IMR-90 (cell line): ENCODE measurements around the gene SSTR1. TPM values are rescaled to one million over a fixed set of nuclear protein-coding genes. Genes with fewer than 3 reads are reported as not detected.

ENCODE experiments used
- ATAC-seq: fragments of 200-7000 bp; cut with Tn5 transposase; 2 replicates; pipeline ENCODE4 v1.9.1; 2020; ENCODE audit warnings: low read depth, mild to moderate bottlenecking, moderate library complexity
- BruUV-seq: library from RNA; stranded (reverse); fragments of 400-500 nt; replicated peaks from 2 replicates; lab custom pipeline; 2021; lab: Mats Ljungman, UMichigan
- CTCF ChIA-PET: fragments of 300-600 bp; formaldehyde crosslinking; extraction: SDS; loops from one replicate; lab custom pipeline; 2021; ENCODE audit warnings: antibody characterized with exemption; lab: Yijun Ruan, JAX
- POLR2A ChIA-PET: fragments of 300-600 bp; sonication (Branson Sonifier 250); formaldehyde crosslinking; loops from one replicate; lab custom pipeline; 2022; ENCODE audit warnings: antibody characterized with exemption; ENCODE audit not compliant: unreplicated experiment; lab: Charles Lee
- DNase-seq: peaks from one replicate; pipeline ENCODE4 v3.0.0; 2013
- H2AFZ ChIP-seq: replicated peaks from 2 replicates; pipeline ENCODE3; 2013; ENCODE audit warnings: low read length, mild to moderate bottlenecking; ENCODE audit not compliant: poor library complexity
- H2AK5ac ChIP-seq: 2 replicates; pipeline ENCODE4 v1.6.1; 2013; ENCODE audit warnings: low read depth, low read length, inconsistent platforms
- H2AK9ac ChIP-seq: replicated peaks from 2 replicates; pipeline ENCODE3; 2013; ENCODE audit warnings: mild to moderate bottlenecking, low read depth, low read length, moderate library complexity; ENCODE audit not compliant: poor library complexity
- H2BK120ac ChIP-seq: 2 replicates; pipeline ENCODE4 v1.6.1; 2013; ENCODE audit warnings: low read depth, low read length, inconsistent platforms
- H2BK15ac ChIP-seq: 3 replicates; pipeline ENCODE4 v1.6.1; 2013; ENCODE audit warnings: low read depth, low read length, inconsistent platforms
- H2BK20ac ChIP-seq: 2 replicates; pipeline ENCODE4 v1.6.1; 2013; ENCODE audit warnings: low read depth, mild to moderate bottlenecking, inconsistent platforms, low read length, moderate library complexity
- H2BK5ac ChIP-seq: 2 replicates; pipeline ENCODE4 v1.6.1; 2013; ENCODE audit warnings: mild to moderate bottlenecking, low read depth, low read length, inconsistent platforms; ENCODE audit not compliant: poor library complexity, severe bottlenecking
- H3K14ac ChIP-seq: replicated peaks from 2 replicates; pipeline ENCODE4 v1.6.1; 2013; ENCODE audit warnings: low read depth, low read length, inconsistent platforms
- H3K18ac ChIP-seq: 2 replicates; pipeline ENCODE4 v1.6.1; 2013; ENCODE audit warnings: low read depth, low read length, control low read depth
- H3K23ac ChIP-seq: 2 replicates; pipeline ENCODE4 v1.6.1; 2013; ENCODE audit warnings: low read depth, low read length, inconsistent platforms
- H3K27ac ChIP-seq: 2 replicates; pipeline ENCODE4 v1.5.1; 2013; ENCODE audit warnings: mild to moderate bottlenecking, control low read depth, low read length; ENCODE audit not compliant: insufficient read depth
- H3K27me3 ChIP-seq: 2 replicates; pipeline ENCODE4 v1.6.1; 2013; ENCODE audit warnings: low read length; ENCODE audit not compliant: control insufficient read depth, insufficient read depth
- H3K36me3 ChIP-seq: 2 replicates; pipeline ENCODE4 v1.6.1; 2013; ENCODE audit warnings: low read length, mixed read lengths; ENCODE audit not compliant: control insufficient read depth, insufficient read depth
- H3K4ac ChIP-seq: 2 replicates; pipeline ENCODE4 v1.6.1; 2013; ENCODE audit warnings: low read depth, low read length, inconsistent platforms
- H3K4me1 ChIP-seq: 2 replicates; pipeline ENCODE4 v1.6.1; 2013; ENCODE audit warnings: low read length, mixed read lengths; ENCODE audit not compliant: control insufficient read depth, insufficient read depth
- H3K4me2 ChIP-seq: 2 replicates; pipeline ENCODE4 v1.6.1; 2013; ENCODE audit warnings: low read depth, mild to moderate bottlenecking, control low read depth, low read length, moderate library complexity
- H3K4me3 ChIP-seq: 2 replicates; pipeline ENCODE4 v1.5.1; 2013; ENCODE audit warnings: low read depth, mild to moderate bottlenecking, control low read depth, low read length, moderate library complexity; ENCODE audit not compliant: insufficient read depth
- H3K56ac ChIP-seq: 2 replicates; pipeline ENCODE4 v1.6.1; 2013; ENCODE audit warnings: low read length, inconsistent platforms; ENCODE audit not compliant: insufficient read depth; ENCODE audit errors: extremely low read depth
- H3K79me1 ChIP-seq, 2 experiments: 2 replicates each; pipeline ENCODE4 v1.6.1; 2013; ENCODE audit warnings: low read length in 2 of 2, inconsistent platforms in 1 of 2, low read depth in 1 of 2
- H3K9ac ChIP-seq: 2 replicates; pipeline ENCODE4 v1.6.1; 2013; ENCODE audit warnings: low read depth, low read length, control low read depth
- H3K9me1 ChIP-seq: 2 replicates; pipeline ENCODE4 v1.6.1; 2013; ENCODE audit warnings: low read length, inconsistent platforms; ENCODE audit not compliant: insufficient read depth
- H3K9me3 ChIP-seq: 2 replicates; pipeline ENCODE4 v1.6.1; 2013; ENCODE audit warnings: low read length; ENCODE audit not compliant: control insufficient read depth, insufficient read depth
- H4K20me1 ChIP-seq: 2 replicates; pipeline ENCODE4 v1.6.1; 2013; ENCODE audit warnings: low read length, inconsistent platforms; ENCODE audit not compliant: insufficient read depth
- H4K5ac ChIP-seq: 2 replicates; pipeline ENCODE4 v1.6.1; 2013; ENCODE audit warnings: mild to moderate bottlenecking, low read depth, low read length, control low read depth
- H4K8ac ChIP-seq, 2 experiments: 2 replicates each; pipeline ENCODE4 v1.6.1; 2013; ENCODE audit warnings: low read depth in 2 of 2, low read length in 2 of 2, control low read depth in 1 of 2, inconsistent platforms in 1 of 2
- H4K91ac ChIP-seq: 2 replicates; pipeline ENCODE4 v1.6.1; 2013; ENCODE audit warnings: low read depth, low read length, inconsistent platforms; ENCODE audit not compliant: insufficient read depth
- BHLHE40 ChIP-seq: fragments of 150-350 bp; IDR thresholded peaks from 2 replicates; pipeline ENCODE4 v1.6.1; 2016; ENCODE audit warnings: mild to moderate bottlenecking, low read depth, low read length
- CEBPB ChIP-seq: IDR thresholded peaks from 2 replicates; pipeline ENCODE4 v1.6.1; 2012; ENCODE audit warnings: low read depth, low read length, improper control_type of control experiment
- CTCF ChIP-seq: conservative IDR thresholded peaks from 2 replicates; pipeline ENCODE4 v1.5.1; 2012; ENCODE audit warnings: mild to moderate bottlenecking, low read depth, low read length, improper control_type of control experiment
- MAFK ChIP-seq: IDR thresholded peaks from 2 replicates; pipeline ENCODE4 v1.6.1; 2012; ENCODE audit warnings: low read depth, low read length, improper control_type of control experiment
- NFE2L2 ChIP-seq: fragments of 150-350 bp; IDR thresholded peaks from 2 replicates; pipeline ENCODE4 v1.6.1; 2016; ENCODE audit warnings: low read depth, mild to moderate bottlenecking, low read length
- RCOR1 ChIP-seq: IDR thresholded peaks from 2 replicates; pipeline ENCODE4 v1.6.1; 2012; ENCODE audit warnings: mild to moderate bottlenecking, low read length, improper control_type of control experiment; ENCODE audit not compliant: insufficient replicate concordance
- RFX5 ChIP-seq: IDR thresholded peaks from 2 replicates; pipeline ENCODE4 v1.8.0; 2012; ENCODE audit warnings: low read depth, mild to moderate bottlenecking, low read length, moderate library complexity
- WGBS, 2 experiments: methylation state at CpG; one replicate each; pipeline versions ENCODE4 v1.1.5 to v1.1.7; 2013; ENCODE audit warnings: missing lambda C conversion rate in 2 of 2; ENCODE audit not compliant: insufficient read length in 1 of 2; ENCODE audit errors: extremely low coverage in 2 of 2; 5-methylcytosine and 5-hydroxymethylcytosine counted together
- dilution Hi-C: fragments of 300-500 bp; cut with HindIII; formaldehyde crosslinking; loops from one replicate; pipeline ENCODE4 v1.14.3; 2018; ENCODE audit warnings: low sequenced_read_pairs; ENCODE audit not compliant: unreplicated experiment
- in situ Hi-C: fragments of 300-500 bp; cut with MboI; formaldehyde crosslinking; loops from 3 replicates; pipeline ENCODE4 v1.14.3; 2019; ENCODE audit warnings: low sequenced_read_pairs, inconsistent platforms, mixed read lengths
- intact Hi-C: fragments of 100-400 bp; cut with micrococcal nuclease; formaldehyde crosslinking; loops from 2 replicates; pipeline ENCODE4 v1.10.0; 2022
- polyA plus RNA-seq, 3 experiments: library from polyadenylated mRNA; depleted of rRNA; stranded (reverse); fragments of >200 nt; gene quantifications; 2 replicates each; pipeline ENCODE4 v1.2.3, GENCODE V29; 2012; ENCODE audit warnings: low replicate concordance in 1 of 3
- total RNA-seq: library from RNA; depleted of rRNA; stranded (reverse); fragments of >200 nt; gene quantifications from 2 replicates; pipeline ENCODE4 v1.2.3, GENCODE V29; 2012

The SSTR1 gene
- total and polyA plus RNA-seq, 2 of the 4 experiments (the other 2 are of a cell fraction), result 1.1 to 5.5 TPM

DNA sequence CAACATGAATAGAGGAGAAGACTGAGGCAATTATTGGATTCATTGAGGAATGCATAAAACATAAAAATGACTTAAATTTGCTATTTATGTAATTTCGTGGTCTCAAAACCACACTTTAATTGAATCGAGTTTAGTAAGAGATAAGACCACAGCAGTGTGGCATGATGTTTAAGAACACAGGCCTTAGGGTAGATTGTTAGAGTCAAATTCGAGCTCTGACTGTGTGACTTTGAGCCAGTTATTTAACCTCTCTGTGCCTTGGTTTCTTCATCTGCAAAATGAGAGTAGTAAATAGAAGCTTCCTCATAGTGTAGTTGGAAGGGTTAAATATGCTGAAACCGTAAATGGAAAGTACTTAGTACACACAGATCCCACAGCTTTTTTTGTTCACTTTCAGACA lies 9.3 kb upstream of the SSTR1 start:
- Histone ChIP-seq H3K9ac (no peak overlapping the region), H3K23ac (0 out of 2 replicates have a peak overlapping the region, but pooled peaks have one; percentile 23), H2AFZ (no peak overlapping the region), H3K9me3 (no peaks in the 10 kb centered on the region), H3K79me1 (no peaks in the 10 kb centered on the region), H3K4me2 (no peak overlapping the region), H2BK120ac (peak overlapping the region; percentile 26; the same call in 1 of the 2 replicates), H4K8ac (peak overlapping the region in 1 of 2 experiments; percentile 7; a peak in 2 of 4 replicates), H3K14ac (no peak overlapping the region), H3K9me1 (no peaks in the 10 kb centered on the region; the same call in 1 of the 2 replicates), H2AK5ac (no peak overlapping the region), H3K27me3 (no peaks in the 10 kb centered on the region), H2BK15ac (no peak overlapping the region), H4K5ac (no peak overlapping the region), H3K27ac (no peak overlapping the region), H4K20me1 (no peaks in the 10 kb centered on the region), H3K56ac (no peak overlapping the region), H4K91ac (peak overlapping the region; percentile 8; the same call in 1 of the 2 replicates), H2BK20ac (peak overlapping the region; percentile 11; the same call in 1 of the 2 replicates), H2BK5ac (peak overlapping the region; percentile 0), H3K18ac (peak overlapping the region; percentile 14; the same call in 1 of the 2 replicates), H2AK9ac (no peak overlapping the region), H3K4me3 (no peak overlapping the region), H3K36me3 (no peaks in the 10 kb centered on the region), H3K4me1 (peaks cover 9% of the 10 kb centered on the region), H3K4ac (no peak overlapping the region)
- WGBS, 2 experiments, result no CpG with 5 or more reads among the region's 4 CpGs
- DNase-seq, result no peak
- ChIA-PET POLR2A (no interaction called here), CTCF (interaction anchor here (1.0 to 2.1 kb wide), 4 partner anchors 35 to 297 kb away, joined by 3 to 8 read pairs (median 4); no protein-coding TSS in a partner anchor)
- in situ Hi-C loops (no loop called here), dilution Hi-C loops (no loop called here), intact Hi-C loops (loop anchor here (5.0 kb wide), 2 partner anchors 56 to 669 kb away; no protein-coding TSS in a partner anchor)
- no peak for TF ChIP-seq NFE2L2
- TF ChIP-seq MAFK, result no peak
- TF ChIP-seq CEBPB, result no peak
- no peak for TF ChIP-seq BHLHE40
- TF ChIP-seq CTCF, result no peak
- no peak for TF ChIP-seq RFX5
- TF ChIP-seq RCOR1, result no peak
- BruUV-seq, result no TSS peak
- ATAC-seq, result no peak
